Measurements from ENCODE around the gene LAMB1.
"Not testable (repeated sequence)": the region's sequence is repeated elsewhere in the genome, so short reads cannot be mapped to it uniquely, and the experiment has no call there.

Gene LAMB1

DNA sequence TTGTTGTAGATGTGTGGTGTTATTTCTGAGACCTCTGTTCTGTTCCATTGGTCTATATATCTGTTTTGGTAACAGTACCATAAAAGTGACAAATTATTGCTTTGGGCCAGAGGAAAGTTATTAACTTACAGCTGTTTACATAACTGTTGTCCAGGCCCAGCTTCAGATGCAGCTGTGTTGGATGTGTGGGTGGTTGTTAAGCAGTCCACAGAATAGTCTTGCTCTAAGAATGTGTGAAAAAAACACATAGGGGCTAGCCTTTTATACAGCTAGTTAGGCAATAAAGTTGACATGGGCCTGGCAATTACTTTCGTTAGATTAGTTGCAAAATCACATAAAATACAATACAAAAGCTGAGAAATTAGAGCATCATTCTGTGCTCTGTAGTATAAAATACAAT, 80.1 kb downstream of the LAMB1 start:
- in situ Hi-C loops (cut with MboI; ENCODE audit: low sequenced_read_pairs) = no loop called here

DNA sequence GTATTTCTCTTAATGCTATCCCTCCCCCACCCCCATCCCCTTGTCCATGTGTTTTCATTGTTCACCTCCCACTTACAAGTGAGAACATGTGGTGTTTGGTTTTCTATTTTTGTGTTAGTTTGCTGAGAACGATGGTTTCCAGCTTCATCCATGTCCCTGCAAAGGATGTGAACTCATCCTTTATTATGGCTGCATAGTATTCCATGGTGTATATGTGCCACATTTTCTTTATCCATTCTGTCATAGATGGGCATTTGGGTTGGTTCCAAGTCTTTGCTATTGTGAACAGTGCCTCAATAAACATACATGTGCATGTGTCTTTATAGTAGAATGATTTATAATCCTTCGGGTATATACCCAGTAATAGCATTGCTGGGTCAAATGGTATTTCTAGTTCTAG, 81.1 kb downstream of the LAMB1 start:
- in situ Hi-C loops (cut with MboI; ENCODE audit: low sequenced_read_pairs) = not testable (repeated sequence)

DNA sequence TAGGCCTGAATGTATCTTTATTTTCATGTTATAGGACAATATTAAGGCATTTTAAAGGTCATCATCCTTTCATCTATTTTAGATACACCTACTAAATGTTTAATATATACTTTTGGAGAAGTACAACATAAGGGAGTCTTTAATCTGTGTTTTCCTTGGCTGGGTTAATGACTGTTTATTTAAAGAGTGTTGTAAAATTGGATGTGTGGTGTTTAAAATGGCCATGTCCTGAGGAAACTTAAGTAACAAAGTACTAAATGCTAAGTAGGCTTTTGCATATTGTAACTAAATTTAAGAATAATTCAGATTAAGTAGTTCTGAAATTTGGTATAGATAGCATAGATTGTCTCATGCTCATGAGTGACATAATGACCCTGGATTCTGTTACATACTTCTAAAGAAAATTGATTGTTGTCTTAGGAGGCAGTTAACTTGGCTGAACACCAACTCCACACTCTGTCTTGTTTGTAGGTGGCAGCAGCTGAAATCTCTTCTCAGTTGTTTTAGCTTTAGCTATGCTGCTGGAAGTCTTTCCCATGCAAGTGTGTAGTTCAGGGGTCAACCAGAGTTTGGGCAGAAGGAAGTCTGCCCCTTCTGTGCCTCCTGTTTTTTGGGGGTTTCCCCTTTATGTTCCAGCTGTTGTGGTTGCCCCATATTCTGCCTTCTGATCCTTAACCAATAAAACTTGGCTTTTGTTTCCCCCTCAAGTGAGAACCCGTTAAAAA, 82.8 kb downstream of the LAMB1 start:
- in situ Hi-C loops (cut with MboI; ENCODE audit: low sequenced_read_pairs) = no loop called here

DNA sequence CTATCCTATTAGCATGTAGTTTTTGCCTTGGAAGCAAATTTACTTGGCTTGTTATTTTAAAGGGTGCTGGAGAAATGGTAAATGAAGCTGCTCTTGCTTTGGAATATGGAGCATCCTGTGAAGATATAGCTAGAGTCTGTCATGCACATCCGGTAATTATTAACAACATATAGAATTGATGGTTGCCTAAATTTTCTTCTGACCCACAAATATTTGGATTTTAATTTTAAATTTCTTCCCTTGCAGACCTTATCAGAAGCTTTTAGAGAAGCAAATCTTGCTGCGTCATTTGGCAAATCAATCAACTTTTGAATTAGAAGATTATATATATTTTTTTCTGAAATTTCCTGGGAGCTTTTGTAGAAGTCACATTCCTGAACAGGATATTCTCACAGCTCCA, 84.0 kb downstream of the LAMB1 start:
- in situ Hi-C loops (cut with MboI; ENCODE audit: low sequenced_read_pairs) = no loop called here

DNA sequence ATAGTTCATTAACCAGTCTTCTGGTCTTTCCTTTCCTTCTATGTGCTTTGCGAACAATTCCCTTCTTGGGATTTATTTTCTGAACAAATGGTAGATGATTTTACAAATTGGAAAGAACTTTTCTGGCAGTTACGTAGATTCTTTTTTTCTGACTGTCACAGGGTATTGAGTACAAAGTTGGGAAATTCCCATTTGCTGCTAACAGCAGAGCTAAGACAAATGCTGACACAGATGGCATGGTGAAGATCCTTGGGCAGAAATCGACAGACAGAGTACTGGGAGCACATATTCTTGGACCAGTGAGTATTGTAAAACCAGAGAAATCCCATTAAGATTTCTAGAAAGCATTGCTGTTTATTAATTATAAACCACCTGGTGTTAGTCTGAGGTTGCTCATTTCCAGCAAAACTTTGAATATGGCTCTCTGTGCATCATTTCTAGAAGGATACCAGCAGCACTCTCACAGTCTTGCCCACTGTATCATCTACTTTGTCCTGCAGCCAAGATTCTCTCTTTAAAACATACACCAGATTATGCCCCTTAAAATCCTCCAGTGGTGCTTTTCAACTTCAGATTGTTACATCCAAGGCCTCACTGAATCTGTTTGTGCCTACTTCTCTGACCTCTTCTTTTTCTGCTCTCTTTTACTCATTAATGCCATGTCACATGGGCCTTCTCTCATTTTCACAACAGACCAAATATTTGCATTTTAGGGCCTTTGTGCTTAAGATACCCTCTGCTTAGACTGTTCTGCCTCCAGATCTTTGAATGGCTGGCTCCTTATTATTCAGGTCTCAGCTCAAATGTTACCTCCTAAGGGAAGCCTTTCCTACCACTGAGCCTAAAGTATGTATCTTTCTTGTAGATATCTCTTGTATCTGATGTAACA, 85.0 kb downstream of the LAMB1 start:
- in situ Hi-C loops (cut with MboI; ENCODE audit: low sequenced_read_pairs) = no loop called here

DNA sequence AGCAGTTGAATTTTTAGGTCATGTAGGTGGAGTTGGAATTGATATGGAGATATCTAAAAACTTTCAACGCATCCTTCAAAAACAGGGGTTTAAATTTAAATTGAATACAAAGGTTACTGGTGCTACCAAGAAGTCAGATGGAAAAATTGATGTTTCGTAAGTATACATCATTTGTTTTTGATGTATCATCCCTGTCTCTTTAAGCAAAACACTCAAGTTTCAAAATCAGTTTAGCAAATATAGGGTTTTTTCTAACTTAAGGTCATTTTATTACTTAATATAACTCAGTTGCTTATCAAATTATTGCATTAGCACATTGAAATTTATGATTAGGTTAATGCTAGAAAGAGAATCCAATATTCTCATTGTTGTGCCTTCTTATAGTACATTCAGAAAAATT, 87.4 kb downstream of the LAMB1 start:
- in situ Hi-C loops (cut with MboI; ENCODE audit: low sequenced_read_pairs) = no loop called here

DNA sequence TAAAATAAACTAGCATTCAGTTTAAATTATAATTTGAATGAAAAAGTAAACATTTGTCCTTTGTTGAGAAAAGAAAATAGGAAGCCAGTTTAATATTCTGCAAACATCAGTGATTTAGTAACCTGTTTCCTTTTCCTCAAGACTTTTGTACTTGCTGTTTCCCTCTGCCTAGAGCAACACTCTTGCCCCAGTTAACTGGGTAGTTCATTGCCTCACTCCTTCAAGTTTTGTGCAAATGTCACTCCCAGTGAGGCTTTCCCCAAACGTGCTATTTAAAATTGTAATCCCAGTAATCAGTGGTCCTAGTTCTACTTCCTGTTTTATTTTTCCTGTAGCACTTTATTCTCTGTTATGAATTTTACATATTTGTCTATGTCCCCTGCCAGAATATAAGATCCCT, 88.1 kb downstream of the LAMB1 start:
- in situ Hi-C loops (cut with MboI; ENCODE audit: low sequenced_read_pairs) = no loop called here

DNA sequence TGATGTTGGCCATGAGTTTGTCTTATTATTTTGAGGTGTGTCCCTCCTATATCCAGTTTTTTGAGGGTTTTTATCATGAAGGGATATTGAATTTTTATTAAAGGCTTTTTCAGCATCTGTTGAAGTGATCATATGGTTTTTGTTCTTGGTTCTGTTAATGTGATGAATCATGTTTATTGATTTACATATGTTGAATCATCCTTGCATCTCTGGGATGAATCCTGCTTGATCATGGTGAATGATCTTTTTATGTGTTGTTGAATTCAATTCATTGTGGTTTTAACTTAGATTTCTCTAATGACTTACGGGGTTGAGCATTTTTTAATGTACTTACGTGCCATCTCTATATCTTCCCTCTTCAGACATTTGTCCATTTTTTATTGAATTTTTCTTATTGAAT, 89.1 kb downstream of the LAMB1 start:
- in situ Hi-C loops (cut with MboI; ENCODE audit: low sequenced_read_pairs) = no loop called here

DNA sequence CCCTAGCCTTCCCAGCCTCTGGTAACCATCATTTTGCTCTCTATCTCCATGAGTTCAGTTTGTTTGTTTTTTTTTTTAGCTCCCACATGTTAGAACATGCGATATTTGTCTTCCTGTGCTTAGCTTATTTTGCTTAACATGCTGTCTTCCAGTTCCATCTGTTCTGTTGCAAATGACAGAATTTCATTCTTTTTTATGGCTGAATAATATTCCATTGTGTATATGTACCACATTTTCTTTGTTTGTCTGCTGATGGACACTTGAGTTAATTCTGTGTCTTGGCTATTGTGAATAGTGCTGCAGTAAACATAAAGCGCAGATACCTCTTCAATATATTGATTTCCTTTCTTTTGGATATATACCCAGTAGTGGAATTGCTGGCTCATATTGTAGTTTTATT, 91.0 kb downstream of the LAMB1 start:
- in situ Hi-C loops (cut with MboI; ENCODE audit: low sequenced_read_pairs) = no loop called here

DNA sequence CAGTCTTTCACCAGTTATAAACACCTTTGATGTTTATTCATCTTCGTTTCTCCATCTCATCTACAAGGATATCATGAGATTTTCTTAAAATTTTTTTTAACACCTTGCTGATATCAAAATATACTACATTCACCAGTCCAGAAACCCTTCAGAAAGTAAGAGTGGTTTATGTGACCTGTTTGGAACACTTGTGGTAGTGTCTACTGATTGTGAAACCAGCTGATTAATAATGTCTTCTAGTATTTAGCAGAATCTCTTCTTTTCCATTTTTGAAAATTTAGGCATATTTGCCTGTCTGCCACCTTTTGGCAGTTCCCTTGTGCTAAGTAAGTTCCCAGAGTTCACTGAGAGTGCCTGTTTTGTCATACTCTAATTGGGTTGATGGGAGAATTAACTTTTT, 93.5 kb downstream of the LAMB1 start:
- in situ Hi-C loops (cut with MboI; ENCODE audit: low sequenced_read_pairs) = no loop called here

DNA sequence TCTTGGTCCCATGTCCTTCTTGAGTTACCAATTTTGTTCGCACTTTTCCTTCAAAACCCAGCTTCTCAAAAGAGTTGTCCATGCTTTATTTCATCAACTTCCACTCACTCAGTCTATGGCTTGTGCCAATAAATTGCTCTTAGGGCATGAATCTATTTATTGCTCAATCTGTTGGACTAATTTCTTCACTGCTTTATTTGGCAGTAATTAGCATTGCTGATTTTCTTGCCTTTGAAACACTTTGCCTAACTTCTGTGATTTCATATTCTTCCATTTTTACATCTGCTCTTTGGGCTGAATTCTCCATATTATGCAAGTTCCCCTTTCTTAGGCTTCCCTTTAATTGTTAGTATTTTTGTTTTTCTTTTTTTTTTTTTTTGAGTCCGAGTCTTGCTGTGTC, 95.2 kb downstream of the LAMB1 start:
- in situ Hi-C loops (cut with MboI; ENCODE audit: low sequenced_read_pairs) = no loop called here

DNA sequence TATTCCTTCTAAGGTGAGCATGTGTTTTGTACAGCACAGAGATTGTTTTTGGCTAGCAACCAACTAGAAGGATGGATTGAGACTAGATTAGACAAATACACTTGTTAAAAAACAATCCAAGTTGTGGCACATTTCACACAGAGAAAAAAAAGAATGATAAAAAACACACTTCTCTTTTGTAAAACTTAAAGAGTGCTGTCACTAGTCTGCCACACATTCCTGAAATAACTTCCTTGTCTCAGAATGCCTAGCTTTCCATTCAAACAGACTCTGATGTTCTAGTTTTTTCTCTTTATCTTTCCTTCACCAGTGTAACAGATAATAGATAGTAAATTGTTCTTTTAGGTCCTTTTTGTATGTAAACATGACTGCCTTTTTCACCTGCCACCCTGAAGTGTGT, 100.6 kb downstream of the LAMB1 start:
- in situ Hi-C loops (cut with MboI; ENCODE audit: low sequenced_read_pairs) = no loop called here

DNA sequence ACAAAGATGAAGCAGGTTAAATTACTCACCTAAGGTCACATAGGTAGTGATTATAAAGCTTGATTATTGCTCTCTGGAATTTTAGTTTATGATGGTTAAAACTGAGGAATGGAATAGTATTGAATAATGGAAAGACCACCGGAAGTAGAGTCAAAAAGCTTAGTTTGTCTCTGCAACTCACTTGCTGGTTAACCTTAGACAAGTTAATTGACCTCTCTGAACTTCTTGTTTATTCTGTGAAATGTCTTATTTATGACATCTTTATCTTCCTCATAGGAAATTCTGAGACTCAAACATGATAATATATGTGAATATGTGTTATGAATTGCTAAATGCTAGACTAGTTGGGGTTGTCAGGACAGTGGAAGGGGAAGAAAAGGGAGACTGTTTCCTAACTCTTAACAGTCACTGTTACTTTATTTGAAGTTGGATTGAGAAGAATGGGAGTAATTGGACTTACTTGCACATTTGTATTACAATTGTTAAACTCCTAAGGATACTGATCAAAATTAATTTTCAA, 102.4 kb downstream of the LAMB1 start:
- in situ Hi-C loops (cut with MboI; ENCODE audit: low sequenced_read_pairs) = no loop called here

DNA sequence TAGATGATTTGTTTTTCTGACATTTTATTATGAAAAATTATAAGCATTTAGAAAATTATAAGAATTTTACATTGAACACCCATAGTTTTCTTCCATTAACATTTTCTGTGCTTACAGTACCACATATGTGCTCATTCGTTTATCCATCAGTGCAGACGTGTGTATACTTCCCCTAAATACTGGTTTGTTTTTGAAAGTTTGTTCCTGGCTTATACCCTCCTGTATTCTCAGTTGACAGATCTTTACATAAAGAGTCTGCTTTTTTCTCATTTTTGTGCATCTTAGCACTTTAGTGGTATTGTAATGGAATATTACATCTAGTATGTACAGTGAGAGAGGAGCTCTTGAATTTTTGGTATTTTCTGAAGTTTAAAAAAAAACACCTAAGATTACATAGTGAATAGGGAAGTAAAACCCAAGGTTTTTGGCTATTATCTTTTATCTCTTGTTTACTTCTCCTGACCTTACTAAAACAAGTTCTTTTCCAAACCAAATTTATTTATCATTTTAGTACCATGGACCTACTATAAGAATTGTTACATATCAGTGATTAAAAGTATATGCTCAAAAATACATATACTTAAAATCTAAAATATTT, 103.9 kb downstream of the LAMB1 start:
- in situ Hi-C loops (cut with MboI; ENCODE audit: low sequenced_read_pairs) = no loop called here

DNA sequence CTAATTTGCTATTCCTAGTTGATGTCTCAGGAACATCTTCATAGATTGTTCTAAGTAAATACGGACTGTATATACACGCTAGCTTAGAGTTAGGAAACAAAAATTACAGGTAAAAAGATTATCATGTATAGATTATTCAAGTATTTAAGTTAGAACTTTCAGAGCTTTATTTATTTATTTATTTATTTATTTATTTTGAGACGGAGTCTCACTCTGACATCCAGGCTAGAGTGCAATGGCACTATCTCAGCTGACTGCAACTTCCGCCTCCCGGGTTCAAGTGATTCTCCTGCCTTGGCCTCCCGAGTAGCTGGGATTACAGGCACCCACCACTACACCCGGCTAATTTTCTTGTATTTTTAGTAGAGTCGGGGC, 110.6 kb downstream of the LAMB1 start:
- in situ Hi-C loops (cut with MboI; ENCODE audit: low sequenced_read_pairs) = not testable (repeated sequence)

DNA sequence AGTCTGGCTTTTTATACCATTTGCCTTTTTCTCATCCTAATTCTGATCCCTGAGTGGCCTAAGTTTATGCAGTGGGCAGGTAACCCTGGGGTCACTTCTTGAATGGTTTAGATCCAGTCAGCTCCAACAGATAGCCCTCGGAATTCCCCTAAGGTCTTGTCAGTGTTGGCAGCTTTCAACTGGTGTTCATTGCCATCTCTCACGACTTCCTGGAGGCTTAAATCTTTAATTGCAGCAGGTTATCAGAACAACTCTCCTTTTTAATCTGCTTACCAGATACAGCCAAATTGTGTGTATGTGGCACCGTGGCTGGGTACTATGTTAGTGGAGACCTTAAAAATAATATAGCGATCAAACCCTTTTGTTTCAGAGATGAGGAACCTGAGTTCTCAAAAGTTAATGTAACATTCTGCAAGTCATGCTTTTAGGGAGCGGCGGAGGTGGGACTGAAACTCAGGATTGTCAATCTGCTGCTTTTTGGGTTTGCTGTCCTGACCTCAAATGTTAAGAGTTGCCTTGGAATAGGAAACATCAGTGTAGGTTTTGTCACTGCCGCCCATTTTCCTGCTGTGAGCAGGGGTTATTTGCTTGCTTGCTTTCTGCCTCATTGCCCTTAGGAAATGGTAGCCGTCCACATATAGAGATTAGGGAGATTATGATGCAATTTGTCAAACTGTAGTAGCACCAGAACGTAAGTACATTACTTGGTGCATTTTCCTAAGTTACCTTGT, 111.2 kb downstream of the LAMB1 start:
- in situ Hi-C loops (cut with MboI; ENCODE audit: low sequenced_read_pairs) = no loop called here

DNA sequence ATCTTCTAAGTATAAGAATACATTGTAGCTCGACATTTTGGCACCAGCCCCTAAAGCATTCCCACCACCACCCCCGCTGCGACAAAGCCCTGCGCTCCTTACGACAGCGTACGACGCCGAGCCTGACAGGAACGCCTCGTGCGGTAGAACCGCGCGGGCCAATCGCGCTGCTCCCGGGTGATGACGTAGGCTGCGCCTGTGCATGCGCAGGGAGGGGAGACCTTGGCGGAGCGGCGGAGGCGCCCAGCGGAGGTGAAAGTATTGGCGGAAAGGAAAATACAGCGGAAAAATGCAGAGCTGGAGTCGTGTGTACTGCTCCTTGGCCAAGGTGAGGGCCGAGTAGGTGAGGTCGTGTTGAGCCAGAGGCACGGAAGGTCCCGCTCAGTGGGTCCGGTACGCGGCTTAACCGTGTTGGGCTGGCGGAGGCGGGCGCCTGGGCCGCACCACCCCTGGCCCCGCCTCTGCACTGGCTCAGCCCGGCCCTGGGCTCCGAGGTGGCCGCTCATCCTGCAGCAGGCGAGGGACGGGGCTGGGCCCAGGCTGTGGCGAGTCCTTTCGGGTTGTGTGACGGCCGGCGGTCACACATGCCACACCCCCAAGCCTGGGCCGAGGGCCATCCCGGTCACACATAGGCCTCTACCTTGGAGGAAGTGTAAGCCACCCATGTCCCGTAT, 111.9 kb downstream of the LAMB1 start, which contains the start of gene DLD:
Gene DLD (plus strand): TSS at position 222 of the 674 bp plus-strand sequence. CDS start 68 bp downstream, at position 290.
- in situ Hi-C loops (cut with MboI; ENCODE audit: low sequenced_read_pairs) = no loop called here

DNA sequence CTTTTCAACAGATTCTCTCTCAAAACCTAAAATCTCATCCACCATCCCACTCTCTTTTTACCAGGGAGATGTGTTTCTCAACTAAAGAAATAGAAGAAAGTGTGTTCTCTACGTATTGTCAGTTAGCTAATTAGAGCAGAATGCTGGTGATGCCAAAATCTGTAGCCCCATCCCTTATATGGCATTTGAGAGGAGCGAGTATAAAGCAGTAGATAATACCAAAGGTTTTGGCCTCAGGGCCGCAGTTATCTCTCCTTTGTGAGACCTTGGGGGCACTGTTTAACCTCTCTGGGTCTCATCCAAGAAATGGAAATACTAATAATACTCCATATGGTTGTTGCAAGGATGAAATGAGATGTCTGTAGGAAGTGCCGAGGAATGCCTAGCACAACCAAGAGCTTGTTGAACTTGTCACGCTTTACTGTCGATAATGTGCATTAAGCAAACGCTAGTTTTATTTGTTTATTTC, 112.4 kb downstream of the LAMB1 start:
- in situ Hi-C loops (cut with MboI; ENCODE audit: low sequenced_read_pairs) = no loop called here

DNA sequence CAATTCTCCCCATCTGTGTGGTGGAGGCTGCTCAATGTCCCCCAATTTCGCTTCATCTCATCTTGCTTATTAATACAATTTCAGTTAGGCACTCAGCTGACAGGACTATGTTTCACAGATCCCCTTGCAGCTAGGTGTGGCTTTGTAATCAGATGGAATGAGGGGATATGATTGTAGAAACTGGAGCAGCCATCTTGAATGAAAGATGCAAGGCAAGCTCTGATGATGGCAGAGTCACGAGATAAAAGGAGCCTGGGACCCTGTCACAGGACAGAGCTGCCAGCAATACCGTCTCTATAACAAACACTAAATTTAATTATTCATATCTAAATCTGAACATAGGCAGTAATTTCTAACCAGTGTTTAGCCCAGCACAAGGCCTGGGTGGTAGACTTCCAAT, 113.0 kb downstream of the LAMB1 start:
- in situ Hi-C loops (cut with MboI; ENCODE audit: low sequenced_read_pairs) = no loop called here

DNA sequence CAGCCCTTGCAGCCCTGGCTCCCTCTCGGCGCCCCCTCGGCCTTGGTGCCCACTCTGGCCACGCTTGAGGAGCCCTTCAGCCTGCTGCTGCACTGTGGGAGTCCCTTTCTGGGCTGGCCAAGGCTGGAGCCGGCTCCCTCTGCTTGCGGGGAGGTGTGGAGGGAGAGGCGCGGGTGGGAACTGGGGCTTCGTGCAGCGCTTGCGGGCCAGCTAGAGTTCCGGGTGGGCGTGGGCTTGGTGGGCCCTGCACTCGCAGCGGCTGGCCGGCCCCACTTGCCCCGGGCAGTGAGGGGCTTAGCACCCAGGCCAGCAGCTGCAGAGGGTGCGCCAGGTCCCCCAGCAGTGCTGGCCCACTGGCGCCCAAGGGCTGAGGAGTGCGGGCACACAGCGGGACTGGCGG, 115.1 kb downstream of the LAMB1 start:
- in situ Hi-C loops (cut with MboI; ENCODE audit: low sequenced_read_pairs) = not testable (repeated sequence)
